Stimulated activated naive B cell treated with anti-CD40 and anti-IgM and Interleukin-4, amounts not matched to agents 10 μg/mL and 1 μg/mL and 100 μg/mL, for 72 hours (primary cell): Measurements from ENCODE around the gene PRMT5.
A peak's percentile ranks its signal among the peaks of the same experiment; 100 is the strongest.

ENCODE experiments used
- ATAC-seq, 2 donors: fragments of 150-1000 bp; cut with Tn5 transposase; replicated peaks; 2 replicates each; pipeline ENCODE4 v1.10.0; 2021; ENCODE audit warnings: moderate library complexity in 1 of 2
- DNase-seq: peaks from one replicate; pipeline ENCODE4 v3.0.0; 2021
- H3K27ac Mint-ChIP-seq: one replicate; pipeline ENCODE4 v1.8.0; 2022; ENCODE audit warnings: mild to moderate bottlenecking, mixed read lengths
- H3K27me3 Mint-ChIP-seq, 2 donors: one replicate each; pipeline ENCODE4 v1.8.0; 2022; ENCODE audit warnings: mixed read lengths in 2 of 2
- H3K36me3 Mint-ChIP-seq, 2 donors: one replicate each; pipeline ENCODE4 v1.8.0; 2022; ENCODE audit warnings: mixed read lengths in 2 of 2, mild to moderate bottlenecking in 1 of 2
- H3K4me1 Mint-ChIP-seq, 2 donors: one replicate each; pipeline ENCODE4 v1.8.0; 2022; ENCODE audit warnings: mixed read lengths in 2 of 2, mild to moderate bottlenecking in 1 of 2
- H3K4me3 Mint-ChIP-seq, 2 donors: one replicate each; pipeline ENCODE4 v1.8.0; 2022; ENCODE audit warnings: mild to moderate bottlenecking in 2 of 2, mixed read lengths in 2 of 2, moderate library complexity in 1 of 2
- H3K9me3 Mint-ChIP-seq, 2 donors: one replicate each; pipeline ENCODE4 v1.8.0; 2022; ENCODE audit warnings: mixed read lengths in 2 of 2, mild to moderate bottlenecking in 1 of 2

PRMT5 gene

DNA sequence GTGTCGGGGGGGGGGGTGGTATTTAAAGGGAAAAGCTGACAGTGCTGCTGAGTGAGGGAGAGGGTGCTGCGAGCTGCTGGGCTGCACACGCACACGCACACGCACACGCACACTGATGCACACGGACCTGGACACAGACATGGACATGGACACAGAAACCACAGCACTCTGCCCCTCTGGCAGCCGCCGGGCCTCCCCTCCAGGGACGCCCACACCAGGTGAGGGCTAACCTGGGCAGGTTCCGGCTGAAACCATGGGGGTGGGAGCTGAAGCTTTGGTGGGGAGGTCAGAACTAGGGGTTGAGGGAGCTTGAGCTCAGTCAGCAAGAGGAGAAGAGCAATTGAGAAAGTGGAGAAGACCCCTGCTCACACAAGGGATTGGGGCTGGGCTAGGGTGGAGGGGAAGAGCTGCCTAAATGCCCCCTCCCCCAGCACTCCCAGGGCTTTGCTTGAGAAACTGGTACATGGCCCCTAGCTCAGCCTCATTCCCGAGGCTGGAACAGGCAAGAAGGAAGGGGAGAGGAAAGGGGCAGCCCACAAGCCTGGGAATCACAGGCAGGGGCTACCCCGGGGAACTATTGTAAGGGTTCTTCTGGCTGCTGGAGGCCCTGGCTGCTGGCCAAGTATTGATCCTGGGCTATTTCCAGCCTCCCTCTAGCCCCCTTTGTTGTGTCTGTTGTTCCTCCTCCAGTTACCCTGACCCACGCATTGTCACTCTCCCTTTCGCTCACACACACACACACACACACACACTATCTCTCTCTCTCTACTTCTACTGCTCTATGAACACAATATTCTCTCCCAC, 45.8 kb downstream of the PRMT5 start, which contains the start of gene REM2:
Gene REM2, plus strand, starts transcription at position 50 of the 804 bp plus-strand sequence. Its CDS starts 66 bp downstream, at position 116.
- peaks cover 57 to 65% of the 10 kb centered on the region in 2 donors for H3K4me1 Mint-ChIP-seq
- H3K27ac Mint-ChIP-seq = peak within 1 kb of the TSS; percentile 53
- no peaks in the 10 kb centered on the region for H3K9me3 Mint-ChIP-seq
- no peaks in the 10 kb centered on the region for H3K27me3 Mint-ChIP-seq
- H3K4me3 Mint-ChIP-seq = peak within 1 kb of the TSS; percentile 38 to 55
- ATAC-seq (no peak), DNase-seq (no peak)
- H3K36me3 Mint-ChIP-seq = peaks cover 8 to 19% of the 10 kb centered on the region in 2 donors

DNA sequence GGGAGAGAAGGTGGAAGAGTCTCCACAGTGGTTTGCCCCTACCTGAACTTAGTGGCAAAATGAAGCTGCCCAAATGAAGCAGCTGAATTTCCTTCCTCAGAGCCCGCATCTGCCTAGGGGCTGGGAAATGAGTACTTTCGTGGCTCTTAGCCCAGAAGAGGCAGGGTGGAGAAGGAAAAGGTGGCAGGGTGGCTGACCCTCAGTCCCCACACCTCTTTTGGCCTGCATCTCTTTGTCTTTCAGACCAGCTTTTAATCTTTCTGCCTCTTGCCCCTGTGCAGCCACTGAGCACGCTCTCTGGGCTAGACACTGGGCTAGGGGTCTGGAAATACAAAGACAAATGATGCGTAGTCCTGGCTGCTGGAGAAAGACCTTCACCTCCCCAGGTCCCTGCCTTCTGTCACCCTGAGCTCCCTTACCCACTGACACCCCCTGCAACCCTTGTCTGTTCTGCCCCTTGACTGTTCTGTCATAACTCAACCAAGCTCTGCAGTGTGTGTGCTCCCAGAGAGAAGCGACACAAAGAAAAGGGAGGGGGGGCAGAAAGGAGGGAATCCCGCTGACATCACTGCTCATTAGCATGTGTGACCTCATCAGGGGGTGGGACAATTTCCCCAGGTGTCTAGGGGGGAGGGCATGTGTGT, 46.5 kb downstream of the PRMT5 start:
- ATAC-seq (peak; percentile 12 to 26), DNase-seq (no peak)
- Mint-ChIP-seq H3K9me3 (no peaks in the 10 kb centered on the region), H3K27me3 (no peaks in the 10 kb centered on the region), H3K27ac (peak overlapping the region; percentile 9), H3K4me3 (peak overlapping the region in 1 of 2 donors; percentile 55), H3K4me1 (peaks cover 55 to 58% of the 10 kb centered on the region in 2 donors), H3K36me3 (peaks cover 14 to 26% of the 10 kb centered on the region in 2 donors)

DNA sequence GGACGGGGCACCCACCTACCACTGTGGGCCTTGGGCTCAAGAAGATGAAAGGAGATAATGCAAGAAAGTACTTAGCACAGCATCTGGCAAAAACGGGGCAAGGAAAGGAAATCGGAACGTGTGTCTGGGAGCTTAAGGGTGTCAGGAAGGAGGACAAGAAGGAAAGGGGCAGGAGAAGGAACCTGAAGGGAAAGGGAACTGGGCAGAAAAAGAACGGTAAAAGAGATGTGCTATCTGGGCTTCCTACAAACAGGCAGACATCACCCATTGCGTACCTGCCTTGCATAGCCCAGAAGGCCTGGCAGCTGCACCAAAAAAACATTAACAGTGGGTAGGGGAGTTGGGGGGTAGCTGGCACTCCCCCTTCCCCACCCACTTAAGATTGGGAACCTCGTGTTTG, 47.1 kb downstream of the PRMT5 start:
- no peak for DNase-seq
- ATAC-seq = no peak
- Mint-ChIP-seq H3K27ac (peak overlapping the region; percentile 0), H3K4me3 (no peak overlapping the region), H3K27me3 (no peaks in the 10 kb centered on the region), H3K4me1 (peaks cover 49 to 52% of the 10 kb centered on the region in 2 donors), H3K36me3 (peaks cover 20 to 32% of the 10 kb centered on the region in 2 donors), H3K9me3 (no peaks in the 10 kb centered on the region)

DNA sequence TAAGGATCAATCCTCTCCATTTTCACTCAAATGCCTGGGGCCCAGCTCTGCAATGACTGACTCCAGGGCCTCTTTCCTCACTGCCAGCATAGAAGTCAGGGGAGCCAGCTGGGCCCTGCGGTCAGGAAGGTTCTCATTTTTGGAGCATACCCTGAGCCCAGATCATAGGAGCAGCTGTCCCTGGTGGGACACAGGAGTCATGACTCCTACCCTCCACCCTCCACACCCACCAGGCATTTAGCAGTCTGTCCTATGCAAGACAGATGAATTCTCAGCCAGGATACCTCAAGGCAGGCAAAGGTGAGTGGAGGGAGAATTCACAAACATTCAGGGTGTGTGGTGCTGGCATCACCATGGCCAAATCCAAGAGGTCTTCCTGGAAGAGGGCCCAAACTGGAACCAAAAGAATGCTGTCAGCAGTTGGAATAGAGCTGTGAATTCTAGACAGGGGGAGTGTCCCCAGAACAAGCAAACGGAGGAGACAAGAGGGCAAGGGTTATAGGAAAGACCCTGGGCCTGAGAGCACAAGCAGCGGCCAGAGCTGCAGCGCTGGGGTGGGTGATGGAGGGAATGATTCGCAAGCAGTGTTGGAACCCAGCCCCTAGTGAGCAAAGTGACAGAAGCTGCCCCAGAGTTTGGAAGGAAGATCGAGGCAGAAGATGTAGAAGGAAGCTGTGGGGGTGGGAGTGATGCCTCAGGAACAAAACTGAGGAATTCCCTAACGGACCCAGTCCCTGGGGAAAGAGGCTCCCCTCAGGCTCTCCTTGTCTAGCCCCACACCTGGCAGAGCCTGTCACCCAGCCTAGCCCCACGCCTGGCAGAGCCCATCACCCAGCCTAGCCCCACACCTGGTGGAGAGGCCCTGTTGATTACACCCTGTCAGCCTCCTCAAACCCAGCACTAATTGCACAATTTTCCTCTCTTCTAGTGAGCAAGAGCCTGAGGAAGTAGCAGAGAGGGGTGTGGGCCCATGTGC, 50.6 kb downstream of the PRMT5 start:
- Mint-ChIP-seq H3K27me3 (no peaks in the 10 kb centered on the region), H3K36me3 (peaks cover 37 to 50% of the 10 kb centered on the region in 2 donors), H3K4me1 (peaks cover 28 to 44% of the 10 kb centered on the region in 2 donors), H3K27ac (peak overlapping the region; percentile 60), H3K4me3 (no peak overlapping the region), H3K9me3 (no peaks in the 10 kb centered on the region)
- no peak for ATAC-seq
- no peak for DNase-seq

DNA sequence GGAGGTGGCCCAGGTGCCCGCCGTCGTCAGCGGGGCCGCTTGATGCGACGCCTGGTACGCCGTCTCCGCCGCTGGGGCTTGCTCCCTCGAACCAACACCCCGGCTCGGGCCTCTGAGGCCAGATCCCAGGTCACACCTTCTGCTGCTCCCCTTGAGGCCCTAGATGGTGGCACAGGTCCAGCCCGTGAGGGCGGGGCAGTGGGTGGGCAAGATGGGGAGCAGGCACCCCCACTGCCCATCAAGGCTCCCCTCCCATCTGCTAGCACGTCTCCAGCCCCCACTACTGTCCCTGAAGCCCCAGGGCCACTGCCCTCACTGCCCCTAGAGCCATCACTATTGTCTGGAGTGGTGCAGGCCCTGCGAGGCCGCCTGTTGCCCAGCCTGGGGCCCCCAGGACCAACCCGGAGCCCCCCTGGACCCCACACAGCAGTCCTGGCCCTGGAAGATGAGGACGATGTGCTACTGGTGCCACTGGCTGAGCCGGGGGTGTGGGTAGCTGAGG, 52.1 kb downstream of the PRMT5 start:
- no peak overlapping the region for H3K27ac Mint-ChIP-seq
- no peak for ATAC-seq
- H3K36me3 Mint-ChIP-seq = peaks cover 45 to 56% of the 10 kb centered on the region in 2 donors
- H3K27me3 Mint-ChIP-seq = no peaks in the 10 kb centered on the region
- no peaks in the 10 kb centered on the region for H3K9me3 Mint-ChIP-seq
- H3K4me1 Mint-ChIP-seq = peaks cover 24 to 41% of the 10 kb centered on the region in 2 donors
- no peak for DNase-seq
- no peak overlapping the region for H3K4me3 Mint-ChIP-seq

DNA sequence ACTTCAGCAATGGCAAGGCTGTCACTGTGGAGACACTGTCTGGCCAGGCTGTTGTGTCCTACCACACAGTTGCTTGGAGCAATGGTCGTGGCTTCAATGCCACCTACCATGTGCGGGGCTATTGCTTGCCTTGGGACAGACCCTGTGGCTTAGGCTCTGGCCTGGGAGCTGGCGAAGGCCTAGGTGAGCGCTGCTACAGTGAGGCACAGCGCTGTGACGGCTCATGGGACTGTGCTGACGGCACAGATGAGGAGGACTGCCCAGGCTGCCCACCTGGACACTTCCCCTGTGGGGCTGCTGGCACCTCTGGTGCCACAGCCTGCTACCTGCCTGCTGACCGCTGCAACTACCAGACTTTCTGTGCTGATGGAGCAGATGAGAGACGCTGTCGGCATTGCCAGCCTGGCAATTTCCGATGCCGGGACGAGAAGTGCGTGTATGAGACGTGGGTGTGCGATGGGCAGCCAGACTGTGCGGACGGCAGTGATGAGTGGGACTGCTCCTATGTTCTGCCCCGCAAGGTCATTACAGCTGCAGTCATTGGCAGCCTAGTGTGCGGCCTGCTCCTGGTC, 53.3 kb downstream of the PRMT5 start:
- Mint-ChIP-seq H3K27me3 (no peaks in the 10 kb centered on the region), H3K4me1 (peaks cover 21 to 36% of the 10 kb centered on the region in 2 donors), H3K4me3 (no peak overlapping the region), H3K9me3 (no peaks in the 10 kb centered on the region), H3K27ac (peak overlapping the region; percentile 75), H3K36me3 (peaks cover 45 to 56% of the 10 kb centered on the region in 2 donors)
- DNase-seq = no peak
- ATAC-seq = no peak

DNA sequence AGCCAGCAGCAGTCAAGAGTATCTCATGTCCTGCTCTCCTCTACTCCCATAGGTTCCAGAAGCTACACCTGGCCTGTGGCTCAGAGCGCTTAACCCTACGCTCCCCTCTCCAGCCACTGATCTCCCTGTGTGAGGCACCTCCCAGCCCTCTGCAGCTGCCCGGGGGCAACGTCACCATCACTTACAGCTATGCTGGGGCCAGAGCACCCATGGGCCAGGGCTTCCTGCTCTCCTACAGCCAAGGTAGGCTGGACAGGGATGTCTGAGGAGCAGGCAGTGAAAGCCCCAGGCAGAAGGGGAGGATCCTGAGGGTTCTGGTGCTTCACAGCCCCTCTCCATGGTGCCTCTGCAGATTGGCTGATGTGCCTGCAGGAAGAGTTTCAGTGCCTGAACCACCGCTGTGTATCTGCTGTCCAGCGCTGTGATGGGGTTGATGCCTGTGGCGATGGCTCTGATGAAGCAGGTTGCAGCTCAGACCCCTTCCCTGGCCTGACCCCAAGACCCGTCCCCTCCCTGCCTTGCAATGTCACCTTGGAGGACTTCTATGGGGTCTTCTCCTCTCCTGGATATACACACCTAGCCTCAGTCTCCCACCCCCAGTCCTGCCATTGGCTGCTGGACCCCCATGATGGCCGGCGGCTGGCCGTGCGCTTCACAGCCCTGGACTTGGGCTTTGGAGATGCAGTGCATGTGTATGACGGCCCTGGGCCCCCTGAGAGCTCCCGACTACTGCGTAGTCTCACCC, 54.0 kb downstream of the PRMT5 start:
- Mint-ChIP-seq H3K9me3 (no peaks in the 10 kb centered on the region), H3K4me1 (peaks cover 23 to 39% of the 10 kb centered on the region in 2 donors), H3K27me3 (no peaks in the 10 kb centered on the region), H3K36me3 (peaks cover 45 to 56% of the 10 kb centered on the region in 2 donors), H3K27ac (peak overlapping the region; percentile 75), H3K4me3 (no peak overlapping the region)
- ATAC-seq (no peak), DNase-seq (no peak)

DNA sequence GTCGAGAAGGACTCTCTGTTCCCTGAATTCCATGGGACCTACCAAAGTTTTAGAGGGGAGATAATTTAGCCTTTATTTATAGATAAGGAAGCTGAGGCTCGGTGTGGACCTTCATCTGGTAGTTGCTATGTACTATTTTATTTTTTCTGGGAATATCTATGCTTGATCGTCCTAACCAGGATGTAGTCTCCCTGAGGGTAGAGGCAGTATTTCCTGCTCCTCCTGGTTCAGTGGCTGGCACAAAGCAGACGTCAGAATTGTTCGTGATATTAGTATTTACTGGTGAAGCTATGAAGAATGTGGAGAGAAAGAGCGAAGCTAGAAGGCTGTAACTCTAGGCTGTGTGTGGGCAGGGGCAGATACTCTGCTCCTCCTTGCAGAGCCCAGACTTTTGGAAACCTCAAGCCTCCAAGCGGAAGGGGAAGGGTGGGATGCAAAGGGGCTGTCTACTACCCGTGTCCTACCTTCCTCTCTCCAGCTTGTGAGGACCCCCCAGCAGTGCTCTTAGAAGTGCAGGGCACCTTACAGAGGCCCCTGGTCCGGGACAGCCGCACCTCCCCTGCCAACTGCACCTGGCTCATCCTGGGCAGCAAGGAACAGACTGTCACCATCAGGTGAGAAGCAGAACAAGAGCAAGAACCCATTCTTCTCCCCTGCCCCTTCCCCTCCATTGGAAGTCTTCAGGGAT, 56.2 kb downstream of the PRMT5 start:
- H3K27me3 Mint-ChIP-seq = no peaks in the 10 kb centered on the region
- DNase-seq (no peak), ATAC-seq (no peak)
- peak overlapping the region; percentile 90 to 91 for H3K4me3 Mint-ChIP-seq
- peaks cover 16 to 41% of the 10 kb centered on the region in 2 donors for H3K4me1 Mint-ChIP-seq
- H3K9me3 Mint-ChIP-seq = no peaks in the 10 kb centered on the region
- H3K27ac Mint-ChIP-seq = peak overlapping the region; percentile 93
- peaks cover 33 to 36% of the 10 kb centered on the region in 2 donors for H3K36me3 Mint-ChIP-seq

DNA sequence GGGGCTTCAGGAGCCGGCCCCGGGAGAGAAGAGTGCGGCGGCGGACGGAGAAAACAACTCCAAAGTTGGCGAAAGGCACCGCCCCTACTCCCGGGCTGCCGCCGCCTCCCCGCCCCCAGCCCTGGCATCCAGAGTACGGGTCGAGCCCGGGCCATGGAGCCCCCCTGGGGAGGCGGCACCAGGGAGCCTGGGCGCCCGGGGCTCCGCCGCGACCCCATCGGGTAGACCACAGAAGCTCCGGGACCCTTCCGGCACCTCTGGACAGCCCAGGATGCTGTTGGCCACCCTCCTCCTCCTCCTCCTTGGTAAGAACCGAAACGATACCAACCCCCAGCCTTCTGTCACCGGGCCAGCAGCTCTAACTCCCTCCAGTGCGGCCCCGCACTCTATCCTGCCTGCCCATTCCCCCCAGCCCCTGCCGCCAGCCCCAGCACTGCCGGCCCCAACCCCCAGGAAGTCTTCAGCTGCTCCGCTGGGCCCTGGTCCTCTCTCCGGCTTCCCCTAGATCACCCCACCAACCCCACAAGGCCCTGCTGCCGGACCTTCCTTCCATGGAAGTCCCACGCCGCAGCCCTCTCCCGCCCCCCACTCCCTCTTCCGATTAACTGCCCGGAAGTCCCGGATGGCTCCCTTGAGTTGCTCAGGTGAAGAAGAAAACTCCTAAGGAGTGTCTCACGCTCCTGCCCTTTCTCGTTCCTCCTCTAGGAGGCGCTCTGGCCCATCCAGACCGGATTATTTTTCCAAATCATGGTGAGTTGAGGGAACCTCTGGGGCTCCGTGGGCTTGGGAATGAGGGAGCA, 56.9 kb downstream of the PRMT5 start:
- Mint-ChIP-seq H3K36me3 (peaks cover 27 to 29% of the 10 kb centered on the region in 2 donors), H3K4me1 (peaks cover 16 to 41% of the 10 kb centered on the region in 2 donors), H3K27ac (peak overlapping the region; percentile 96), H3K4me3 (peak overlapping the region; percentile 90 to 91), H3K9me3 (no peaks in the 10 kb centered on the region), H3K27me3 (no peaks in the 10 kb centered on the region)
- DNase-seq (peak; percentile 53), ATAC-seq (peak; percentile 35 to 38)

DNA sequence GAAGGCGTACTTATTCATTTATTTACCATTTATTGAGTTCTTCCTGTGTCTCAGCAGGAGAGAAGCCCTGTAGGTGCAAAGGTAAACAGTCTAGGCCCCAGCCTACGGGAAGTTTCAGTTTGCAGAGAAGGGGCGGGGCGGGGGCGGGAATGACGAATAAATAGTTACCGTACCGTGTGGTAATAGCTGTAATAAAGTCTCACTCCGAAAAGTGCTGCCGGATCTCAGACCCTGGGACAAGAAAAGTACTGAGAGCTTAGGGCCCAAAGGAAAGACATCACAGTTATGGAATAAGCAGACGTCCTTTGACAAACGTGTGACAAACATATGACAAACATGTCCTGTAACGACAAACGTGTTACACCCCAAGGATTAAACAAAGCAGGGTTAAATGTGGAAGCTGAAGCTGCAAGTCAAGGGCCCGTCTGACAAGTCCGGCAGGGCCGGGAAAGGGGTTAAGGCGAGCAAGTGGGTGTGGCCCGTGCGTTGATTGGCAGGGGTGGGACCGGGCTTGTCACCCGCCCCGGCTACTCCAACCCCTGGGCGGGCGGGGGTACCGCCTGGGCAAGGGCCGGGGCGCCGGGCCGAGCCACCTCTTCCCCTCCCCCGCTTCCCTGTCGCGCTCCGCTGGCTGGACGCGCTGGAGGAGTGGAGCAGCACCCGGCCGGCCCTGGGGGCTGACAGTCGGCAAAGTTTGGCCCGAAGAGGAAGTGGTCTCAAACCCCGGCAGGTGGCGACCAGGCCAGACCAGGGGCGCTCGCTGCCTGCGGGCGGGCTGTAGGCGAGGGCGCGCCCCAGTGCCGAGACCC, 57.7 kb downstream of the PRMT5 start, which contains the start of gene LRP10:
Gene LRP10, plus strand, starts transcription at position 517 of the 809 bp plus-strand sequence. CDS start 564 bp downstream, outside the sequence.
- Mint-ChIP-seq H3K9me3 (no peaks in the 10 kb centered on the region), H3K36me3 (peaks cover 23 to 25% of the 10 kb centered on the region in 2 donors), H3K4me1 (peaks cover 17 to 40% of the 10 kb centered on the region in 2 donors), H3K4me3 (peak within 1 kb of the TSS; percentile 90 to 91), H3K27me3 (no peaks in the 10 kb centered on the region), H3K27ac (peak within 1 kb of the TSS; percentile 96)
- peak; percentile 90 for DNase-seq
- ATAC-seq = peak; percentile 86 to 89

DNA sequence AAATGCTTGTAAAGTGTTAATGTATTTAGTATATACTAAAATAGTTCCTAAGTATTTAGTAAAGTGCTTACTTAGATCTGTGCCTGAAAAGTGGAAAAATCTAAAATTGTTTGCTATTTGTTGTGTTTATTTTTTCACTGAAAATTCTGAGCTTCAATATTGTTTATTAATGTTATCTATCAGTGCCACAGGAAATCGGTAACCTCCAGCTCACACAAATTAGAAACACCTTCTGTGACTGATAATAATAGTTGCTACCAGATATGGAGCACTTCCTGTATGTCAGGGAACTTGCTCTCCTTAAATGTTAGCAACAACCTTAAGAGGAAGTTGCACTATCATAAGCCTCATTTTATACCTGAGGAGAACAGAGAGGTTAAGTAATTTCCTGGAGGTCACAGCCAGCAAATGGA, 58.4 kb downstream of the PRMT5 start:
- Mint-ChIP-seq H3K36me3 (peaks cover 19 to 20% of the 10 kb centered on the region in 2 donors), H3K27me3 (no peaks in the 10 kb centered on the region), H3K27ac (peak overlapping the region; percentile 96), H3K4me1 (peaks cover 15 to 34% of the 10 kb centered on the region in 2 donors), H3K4me3 (peak overlapping the region; percentile 90 to 91), H3K9me3 (no peaks in the 10 kb centered on the region)
- ATAC-seq = peak; percentile 70 to 73
- DNase-seq = no peak
